Measurements from ENCODE around the gene WDR18.

DNA sequence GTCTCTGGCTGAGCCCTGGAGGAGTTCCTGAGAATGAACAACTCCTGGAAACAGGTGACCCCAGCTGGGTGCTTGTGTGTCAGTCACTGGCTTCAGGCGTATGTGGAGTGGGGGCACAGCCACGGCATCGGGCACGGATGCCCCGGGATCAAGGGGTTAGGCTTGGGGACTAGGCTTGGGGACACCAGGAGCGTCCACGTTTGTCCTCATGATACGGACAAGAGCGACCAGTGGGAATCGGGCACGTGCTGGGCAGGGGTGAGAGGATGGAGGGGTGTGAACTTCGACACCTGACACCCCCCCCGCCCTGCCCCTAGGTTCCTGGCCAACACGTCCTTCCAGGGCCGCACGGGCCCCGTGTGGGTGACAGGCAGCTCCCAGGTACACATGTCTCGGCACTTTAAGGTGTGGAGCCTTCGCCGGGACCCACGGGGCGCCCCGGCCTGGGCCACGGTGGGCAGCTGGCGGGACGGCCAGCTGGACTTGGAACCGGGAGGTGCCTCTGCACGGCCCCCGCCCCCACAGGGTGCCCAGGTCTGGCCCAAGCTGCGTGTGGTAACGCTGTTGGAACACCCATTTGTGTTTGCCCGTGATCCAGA, 20.2 kb downstream of the WDR18 start:
- TF ChIP-seq YY1 (IDR thresholded peaks at IDR 0.05; ENCODE audit: insufficient read depth, insufficient read length), result no peak
- no peak for TF ChIP-seq ZNF274 (IDR thresholded peaks at IDR 0.05; ENCODE audit: low read depth, low read length)
- TF ChIP-seq SUZ12 (IDR thresholded peaks at IDR 0.05; ENCODE audit: extremely low read depth, insufficient read depth, insufficient read length), result no peak

Measured in NT2/D1 (cell line).